Endothelial cell of umbilical vein (primary cell): ENCODE results near the gene PEX5. TPM values are rescaled to one million over a fixed set of nuclear protein-coding genes. Genes with fewer than 3 reads are reported as not detected.

Source experiments
- BruUV-seq: library from RNA; stranded (reverse); fragments of 400-500 nt; replicated peaks from 2 replicates; lab custom pipeline; 2021; lab: Mats Ljungman, UMichigan
- CTCF ChIA-PET: fragments of 300-600, 350-600 bp; sonication (Branson Sonifier 250); formaldehyde crosslinking; loops from one replicate; lab custom pipeline; 2021; ENCODE audit warnings: antibody characterized with exemption, inconsistent platforms; lab: Charles Lee
- POLR2A ChIA-PET: fragments of 300-600, 350-600 bp; sonication (Branson Sonifier 250); formaldehyde crosslinking; loops from one replicate; lab custom pipeline; 2021; ENCODE audit warnings: antibody characterized with exemption, inconsistent platforms; lab: Charles Lee
- DNase-seq: peaks from one replicate; pipeline ENCODE4 v3.0.0-alpha.2; 2011; ENCODE audit warnings: low read depth, low spot score
- FAIRE-seq: peaks from 2 replicates; lab custom pipeline; 2011; peaks lifted over from hg19 to GRCh38; lab: Jason Lieb, UNC
- H2AFZ ChIP-seq: 2 replicates; pipeline ENCODE4 v1.6.0; 2012; ENCODE audit warnings: low read depth, low read length, control low read depth, inconsistent platforms
- H3K27ac ChIP-seq: 2 replicates; pipeline ENCODE4 v1.5.1; 2011; ENCODE audit warnings: low read depth, mild to moderate bottlenecking, control low read depth, low read length, moderate library complexity; ENCODE audit not compliant: insufficient read depth
- H3K27me3 ChIP-seq, 2 experiments: 2 replicates each; pipeline versions ENCODE4 v1.6.0 to v1.6.1; 2011; ENCODE audit warnings: low read length in 2 of 2, mixed read lengths in 1 of 2; ENCODE audit not compliant: control insufficient read depth in 2 of 2, insufficient read depth in 2 of 2
- H3K36me3 ChIP-seq, 2 experiments: 2 replicates in 1 of 2; 3 replicates in 1 of 2; pipeline ENCODE4 v1.5.1; 2011; ENCODE audit warnings: low read length in 2 of 2, mild to moderate bottlenecking in 1 of 2, moderate library complexity in 1 of 2; ENCODE audit not compliant: control insufficient read depth in 2 of 2, insufficient read depth in 2 of 2; ENCODE audit errors: extremely low read depth in 1 of 2
- H3K4me1 ChIP-seq: 3 replicates; pipeline ENCODE4 v1.5.1; 2011; ENCODE audit warnings: mild to moderate bottlenecking, low read length; ENCODE audit not compliant: control insufficient read depth, insufficient read depth; ENCODE audit errors: extremely low read depth
- H3K4me2 ChIP-seq: 2 replicates; pipeline ENCODE4 v1.6.1; 2011; ENCODE audit warnings: low read length, control low read depth, mixed read lengths; ENCODE audit not compliant: insufficient read depth
- H3K4me3 ChIP-seq, 3 experiments: fragments of 200-600 bp in 1 of 3; sonication (generic), shearing (Covaris generic) in 1 of 3; replicated peaks in 1 of 3; 2 replicates each; pipeline ENCODE4 v1.5.1; 2011 to 2016; ENCODE audit warnings: control low read depth in 3 of 3, low read length in 3 of 3, mild to moderate bottlenecking in 2 of 3, inconsistent platforms in 1 of 3, low read depth in 1 of 3, moderate library complexity in 1 of 3; ENCODE audit not compliant: insufficient read depth in 1 of 3
- H3K79me2 ChIP-seq: 2 replicates; pipeline ENCODE4 v1.6.0; 2012; ENCODE audit warnings: low read length, inconsistent platforms; ENCODE audit not compliant: control insufficient read depth, insufficient read depth
- H3K9ac ChIP-seq: replicated peaks from 2 replicates; pipeline ENCODE3; 2011; ENCODE audit warnings: low read length, control low read depth; ENCODE audit not compliant: insufficient read depth; ENCODE audit errors: extremely low read depth
- H3K9me1 ChIP-seq: replicated peaks from 3 replicates; pipeline ENCODE4 v1.6.0; 2011; ENCODE audit warnings: mild to moderate bottlenecking, low read length; ENCODE audit not compliant: control insufficient read depth, insufficient read depth; ENCODE audit errors: extremely low read depth
- H3K9me3 ChIP-seq: replicated peaks from 2 replicates; pipeline ENCODE4 v1.5.1; 2012; ENCODE audit warnings: low read length, inconsistent platforms; ENCODE audit not compliant: control insufficient read depth, insufficient read depth
- H4K20me1 ChIP-seq: replicated peaks from 2 replicates; pipeline ENCODE3; 2011; ENCODE audit warnings: mild to moderate bottlenecking, low read length; ENCODE audit not compliant: control insufficient read depth, insufficient read depth; ENCODE audit errors: extremely low read depth
- EZH2 ChIP-seq: IDR thresholded peaks from 2 replicates; pipeline ENCODE4 v1.6.1; 2012; ENCODE audit warnings: borderline replicate concordance, low read depth, mild to moderate bottlenecking, moderate library complexity, low read length, inconsistent platforms; ENCODE audit not compliant: severe bottlenecking
- FOS ChIP-seq: IDR thresholded peaks from 2 replicates; pipeline ENCODE4 v1.6.1; 2011; ENCODE audit warnings: mild to moderate bottlenecking, low read length, moderate library complexity, borderline replicate concordance; ENCODE audit not compliant: insufficient read depth
- GATA2 ChIP-seq: IDR thresholded peaks from 2 replicates; pipeline ENCODE4 v1.7.0; 2011; ENCODE audit warnings: low read depth, mild to moderate bottlenecking, moderate library complexity, mixed read lengths, low read length; ENCODE audit not compliant: insufficient read length, insufficient read depth
- JUN ChIP-seq: IDR thresholded peaks from 2 replicates; pipeline ENCODE4 v1.6.1; 2011; ENCODE audit warnings: borderline replicate concordance, low read depth; ENCODE audit not compliant: insufficient read length, insufficient read depth
- MYC ChIP-seq: IDR thresholded peaks from one replicate; pipeline ENCODE4 v1.6.1; 2011; ENCODE audit warnings: mild to moderate bottlenecking, low read depth, low read length
- POLR2A ChIP-seq: IDR thresholded peaks from 2 replicates; pipeline ENCODE4 v1.6.1; 2012; ENCODE audit warnings: low read depth, mild to moderate bottlenecking, control low read depth, low read length
- POLR2AphosphoS5 ChIP-seq: IDR thresholded peaks from 2 replicates; pipeline ENCODE4 v1.6.1; 2012; ENCODE audit warnings: low read depth, mild to moderate bottlenecking, control low read depth, low read length, moderate library complexity; ENCODE audit not compliant: insufficient read depth
- dilution Hi-C: fragments of 300-500 bp; cut with MboI; formaldehyde crosslinking; loops from one replicate; pipeline ENCODE4 v1.15.0; 2019; ENCODE audit warnings: low sequenced_read_pairs; ENCODE audit not compliant: extremely low pct_ligation_motif_present
- intact Hi-C: fragments of 100-400 bp; cut with micrococcal nuclease; formaldehyde crosslinking; loops from one replicate; pipeline ENCODE4 v1.10.0; 2022
- polyA plus RNA-seq, 4 experiments: library from polyadenylated mRNA; depleted of rRNA in 3 of 4; stranded (reverse) in 3 of 4; unstranded in 1 of 4; fragments of >200 nt; gene quantifications; 2 replicates each; pipeline versions ENCODE4 v1.2.1 to v1.2.3, GENCODE V29; 2011 to 2012; ENCODE audit warnings: missing spikeins in 1 of 4
- total RNA-seq: library from RNA; stranded (reverse); gene quantifications from 2 replicates; pipeline ENCODE4 v1.2.3, GENCODE V29; 2021
- TF ChIP-seq, protein P1 (sequence below): IDR thresholded peaks from 2 replicates; pipeline ENCODE4 v1.6.1; 2011; ENCODE audit not compliant: insufficient read depth, insufficient read length
- TF ChIP-seq, protein P2 (sequence below), 2 donors: IDR thresholded peaks; 1 replicate in 1 of 2; 2 replicates in 1 of 2; pipeline ENCODE4 v1.5.1; 2011; ENCODE audit warnings: low read length in 2 of 2, mild to moderate bottlenecking in 2 of 2, moderate library complexity in 2 of 2, control low read depth in 1 of 2, inconsistent platforms in 1 of 2, low read depth in 1 of 2; ENCODE audit not compliant: insufficient read depth in 1 of 2; ENCODE audit errors: extremely low read depth in 1 of 2

PEX5 gene
- total and polyA plus RNA-seq, 2 donors (not counting 3 experiments of a cell fraction or from before 2014, with no cell fraction given), result 12.9 to 32.3 TPM

DNA sequence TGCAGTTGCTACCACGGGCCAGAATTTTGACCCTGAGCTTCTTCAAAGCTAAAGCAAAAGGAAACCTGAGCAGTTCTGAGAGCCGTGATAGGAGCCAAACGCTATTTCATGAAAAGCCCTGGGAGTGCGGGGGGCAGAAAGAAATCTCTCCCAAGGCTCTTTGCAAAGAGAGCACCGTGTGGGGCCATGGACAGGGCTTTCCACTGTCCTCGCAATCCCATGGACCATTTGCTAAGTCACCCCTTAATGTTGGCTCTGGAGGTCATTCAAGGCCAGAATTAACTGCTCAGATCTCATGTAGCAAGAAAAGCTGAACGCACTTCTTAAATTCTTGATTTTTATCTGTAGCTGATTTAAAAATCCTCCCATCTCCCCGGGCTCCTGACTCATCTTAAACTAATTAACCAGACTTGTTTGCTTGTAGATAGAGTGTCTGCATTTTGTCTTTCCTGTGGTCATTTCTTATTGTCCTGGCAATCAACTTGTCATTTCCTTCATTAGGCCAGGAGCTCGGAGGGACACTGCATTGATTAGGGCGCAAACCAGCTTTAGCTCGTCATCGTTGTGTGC lies 34.5 kb upstream of the PEX5 start:
- Histone ChIP-seq H3K4me1 (peaks cover 10% of the 10 kb centered on the region), H3K9me3 (no peaks in the 10 kb centered on the region), H2AFZ (no peak overlapping the region), H3K4me2 (no peak overlapping the region), H3K9me1 (no peaks in the 10 kb centered on the region), H3K79me2 (no peaks in the 10 kb centered on the region), H3K9ac (no peak overlapping the region), H3K27ac (no peak overlapping the region), H4K20me1 (no peaks in the 10 kb centered on the region), H3K36me3 (peaks cover 0 to 10% of the 10 kb centered on the region in 2 experiments), H3K4me3 (no peak overlapping the region), H3K27me3 (no peaks in the 10 kb centered on the region)
- dilution Hi-C loops, result no loop called here
- ChIA-PET POLR2A (interaction anchor here (0.6 kb wide), 1 partner anchor 25 kb away, joined by 8 read pairs; no protein-coding TSS in a partner anchor), CTCF (interaction anchor here (1.2 kb wide), 1 partner anchor 13 kb away, joined by 3 read pairs; no protein-coding TSS in a partner anchor)
- intact Hi-C loops, result no loop called here
- FAIRE-seq (no peak), DNase-seq (no peak)
- TF ChIP-seq, protein P1, sequence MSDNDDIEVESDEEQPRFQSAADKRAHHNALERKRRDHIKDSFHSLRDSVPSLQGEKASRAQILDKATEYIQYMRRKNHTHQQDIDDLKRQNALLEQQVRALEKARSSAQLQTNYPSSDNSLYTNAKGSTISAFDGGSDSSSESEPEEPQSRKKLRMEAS, result no peak
- TF ChIP-seq EZH2, result no peak
- no peak for TF ChIP-seq JUN
- TF ChIP-seq POLR2A, result no peak
- TF ChIP-seq GATA2, result no peak
- TF ChIP-seq MYC, result no peak
- no peak for TF ChIP-seq FOS
- no peak for TF ChIP-seq POLR2AphosphoS5
- TF ChIP-seq, protein P2, sequence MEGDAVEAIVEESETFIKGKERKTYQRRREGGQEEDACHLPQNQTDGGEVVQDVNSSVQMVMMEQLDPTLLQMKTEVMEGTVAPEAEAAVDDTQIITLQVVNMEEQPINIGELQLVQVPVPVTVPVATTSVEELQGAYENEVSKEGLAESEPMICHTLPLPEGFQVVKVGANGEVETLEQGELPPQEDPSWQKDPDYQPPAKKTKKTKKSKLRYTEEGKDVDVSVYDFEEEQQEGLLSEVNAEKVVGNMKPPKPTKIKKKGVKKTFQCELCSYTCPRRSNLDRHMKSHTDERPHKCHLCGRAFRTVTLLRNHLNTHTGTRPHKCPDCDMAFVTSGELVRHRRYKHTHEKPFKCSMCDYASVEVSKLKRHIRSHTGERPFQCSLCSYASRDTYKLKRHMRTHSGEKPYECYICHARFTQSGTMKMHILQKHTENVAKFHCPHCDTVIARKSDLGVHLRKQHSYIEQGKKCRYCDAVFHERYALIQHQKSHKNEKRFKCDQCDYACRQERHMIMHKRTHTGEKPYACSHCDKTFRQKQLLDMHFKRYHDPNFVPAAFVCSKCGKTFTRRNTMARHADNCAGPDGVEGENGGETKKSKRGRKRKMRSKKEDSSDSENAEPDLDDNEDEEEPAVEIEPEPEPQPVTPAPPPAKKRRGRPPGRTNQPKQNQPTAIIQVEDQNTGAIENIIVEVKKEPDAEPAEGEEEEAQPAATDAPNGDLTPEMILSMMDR (IDR thresholded peaks at IDR 0.05; ENCODE audit: extremely low read depth in 1 of 2, insufficient read depth in 1 of 2, low read depth in 1 of 2, low read length in 2 of 2), result no peak
- no TSS peak for BruUV-seq
